ENCODE results near the gene TANK.
"Not testable (repeated sequence)": the region's sequence is repeated elsewhere in the genome, so short reads cannot be mapped to it uniquely, and the experiment has no call there.

The TANK gene

DNA sequence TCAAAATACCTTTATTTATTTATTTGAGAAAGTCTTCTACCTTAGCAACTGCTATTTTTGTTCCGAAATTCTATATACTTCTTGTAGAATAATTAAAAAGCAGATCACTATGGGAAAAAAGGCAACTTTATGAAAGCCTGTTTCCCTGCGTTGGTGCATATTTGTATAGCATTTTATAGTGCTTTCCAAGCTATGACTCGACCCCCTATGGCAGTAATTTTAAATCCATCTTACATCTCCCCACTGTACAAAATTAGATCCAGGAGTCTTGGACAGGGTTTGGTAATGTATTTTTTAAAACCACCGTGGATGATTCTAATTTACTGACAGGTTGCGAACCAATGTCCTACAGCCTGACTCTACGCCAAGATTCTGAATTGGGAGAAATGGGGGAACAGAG is 10.1 kb downstream of the TANK start:
- DNase-seq: no peak

DNA sequence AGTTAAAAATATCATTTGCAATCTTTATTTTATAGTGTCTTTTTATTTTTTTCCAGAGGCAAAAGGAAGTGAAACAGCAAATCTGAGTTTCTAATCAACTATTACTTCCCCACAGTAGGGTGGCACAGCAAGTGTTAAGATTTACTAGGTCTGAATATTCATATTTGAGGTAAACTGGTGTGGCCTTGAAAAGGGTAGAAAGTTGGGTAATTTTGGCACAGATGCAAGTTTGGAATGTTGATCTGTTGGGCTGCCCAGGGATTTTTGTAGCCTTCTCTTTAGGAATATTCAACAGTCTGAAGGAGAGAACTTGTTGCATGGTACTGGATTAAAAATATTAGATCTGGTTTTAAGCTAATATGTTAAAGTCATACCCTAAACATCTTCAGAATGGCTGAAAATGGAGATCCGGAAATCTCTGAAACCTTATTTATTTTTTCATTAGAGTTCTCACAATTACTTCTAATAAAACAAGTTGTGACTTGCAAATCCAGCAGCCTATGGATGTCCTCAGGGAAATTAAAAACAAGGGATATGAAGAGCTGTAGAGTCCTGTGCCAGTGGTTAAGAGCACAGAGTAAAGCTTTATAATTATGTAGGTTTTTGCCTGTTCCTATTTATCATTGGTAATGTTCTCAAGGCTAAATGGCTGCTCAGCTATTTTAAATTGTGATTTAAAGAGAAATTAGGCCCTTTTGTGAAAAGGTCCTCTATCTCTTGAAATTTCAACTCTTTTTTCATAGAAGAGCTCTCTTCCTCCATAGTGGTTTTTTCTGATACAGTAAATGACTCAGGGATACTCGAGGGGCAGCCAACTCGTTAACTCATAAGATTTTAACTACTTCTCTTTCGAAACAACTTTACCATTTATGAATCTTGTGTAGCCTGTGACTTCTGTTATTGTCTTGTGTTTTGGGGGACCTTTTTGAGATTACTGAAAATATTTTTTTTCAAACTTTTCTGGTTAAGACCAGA is 11.0 kb downstream of the TANK start:
- DNase-seq: no peak

DNA sequence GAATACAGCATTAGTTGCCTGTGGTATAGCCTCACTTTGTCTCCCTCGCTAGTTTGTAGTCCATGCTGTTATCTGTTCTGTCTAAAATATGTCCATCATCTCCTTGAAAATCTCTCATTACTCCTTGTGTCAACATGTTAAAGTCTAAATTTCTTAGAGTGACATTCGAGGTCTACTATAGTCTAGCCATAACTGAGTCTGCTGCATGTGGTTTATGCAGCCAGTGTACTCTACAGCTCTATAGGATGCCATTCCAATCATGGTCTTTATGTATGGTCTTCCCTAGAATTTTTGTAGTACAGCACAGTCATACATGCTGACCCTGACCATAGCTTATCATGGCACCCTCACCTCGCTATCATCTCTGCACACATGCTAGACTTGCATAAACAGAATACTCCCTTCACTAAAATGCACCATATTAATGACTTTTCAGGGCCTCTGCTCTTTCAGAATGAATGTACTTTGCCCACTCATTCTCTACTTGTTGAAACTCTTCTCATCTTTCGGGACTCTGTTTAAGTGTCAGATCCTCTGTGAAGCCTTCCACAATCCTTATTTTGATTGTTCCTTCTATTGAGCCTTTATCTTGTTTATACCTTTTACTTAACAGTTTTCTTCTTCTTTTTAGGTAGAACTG is 12.8 kb downstream of the TANK start:
- peak; percentile 7 for DNase-seq

DNA sequence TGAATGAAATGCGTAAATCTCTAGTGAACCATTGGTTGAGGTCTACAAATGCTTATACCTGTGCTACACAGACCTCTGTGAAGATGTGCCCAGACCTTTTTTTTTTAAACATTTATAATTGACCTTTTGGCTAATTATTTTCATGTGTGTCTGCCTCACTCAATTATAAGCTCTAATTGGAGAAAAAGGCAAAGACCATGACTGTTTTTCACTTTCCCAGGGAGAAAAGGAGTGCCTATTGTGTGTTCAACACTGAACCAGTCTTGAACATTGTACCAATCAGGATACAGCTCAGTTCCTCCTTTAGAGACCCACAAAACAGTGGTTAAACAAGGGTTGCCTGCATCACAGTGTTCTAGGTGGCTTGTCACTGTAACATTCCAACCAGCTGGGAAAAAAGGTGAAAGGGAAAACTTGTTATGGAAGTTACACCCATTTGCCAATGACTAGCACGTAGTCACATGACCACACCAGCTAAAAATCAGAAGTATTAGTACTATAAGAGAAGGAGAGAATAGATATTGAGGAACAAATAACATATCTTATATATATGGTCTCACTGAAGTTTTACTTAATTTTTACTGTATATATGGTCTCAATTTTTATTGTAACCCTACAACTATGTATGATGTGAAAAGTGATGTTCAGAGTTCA is 13.4 kb downstream of the TANK start:
- no peak for DNase-seq

- DNase-seq: no peak
Observed at GRCh38 chr2:161177969-161178368, 17.7 kb downstream of the TANK start.

DNA sequence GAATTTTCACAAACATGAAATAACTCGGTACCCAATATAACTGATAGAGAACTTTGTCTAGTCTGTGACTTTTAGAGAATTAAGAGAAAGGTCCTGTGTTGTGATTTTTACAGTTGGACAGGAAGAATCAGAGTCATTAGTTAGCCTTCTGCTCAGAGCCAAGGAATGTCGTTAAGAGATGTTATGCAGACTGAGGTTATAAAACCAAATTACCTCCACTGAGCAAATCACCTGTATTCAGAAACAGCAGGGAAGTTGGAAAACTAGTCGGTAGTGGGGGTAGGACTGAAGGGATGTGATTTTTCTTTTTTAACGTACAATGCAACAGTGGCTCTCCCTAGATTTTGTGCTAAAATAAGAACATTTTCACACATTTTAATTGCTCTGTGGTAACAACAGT is 18.5 kb downstream of the TANK start:
- no peak for DNase-seq

- DNase-seq: no peak
Observed at GRCh38 chr2:161190050-161190449, 29.8 kb downstream of the TANK start.

DNA sequence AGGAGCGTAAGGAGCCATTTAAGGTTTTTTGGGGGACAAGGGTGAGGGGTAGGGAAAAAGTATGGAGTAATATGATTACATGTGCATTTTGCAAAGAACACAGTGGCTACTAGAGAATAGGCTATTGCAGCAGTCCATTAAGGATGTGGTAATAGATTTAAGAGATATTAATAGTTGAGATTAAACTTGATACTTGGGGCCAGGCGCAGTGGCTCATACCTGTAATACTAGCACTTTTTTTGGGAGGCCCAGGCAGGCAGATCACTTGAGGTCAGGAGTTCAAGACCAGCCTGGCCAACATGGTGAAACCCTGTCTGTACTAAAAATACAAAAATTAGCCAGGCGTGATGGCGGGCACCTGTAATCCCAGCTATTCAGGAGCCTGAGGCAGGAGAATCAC is 35.4 kb downstream of the TANK start:
- not testable (repeated sequence) for DNase-seq

- DNase-seq: no peak
Observed at GRCh38 chr2:161199912-161200701, 39.9 kb downstream of the TANK start.

- DNase-seq: no peak
Observed at GRCh38 chr2:161204846-161205245, 44.6 kb downstream of the TANK start.

GRCh38 chr2:161206471-161207032 is 46.3 kb downstream of the TANK start:
- no peak for DNase-seq

DNA sequence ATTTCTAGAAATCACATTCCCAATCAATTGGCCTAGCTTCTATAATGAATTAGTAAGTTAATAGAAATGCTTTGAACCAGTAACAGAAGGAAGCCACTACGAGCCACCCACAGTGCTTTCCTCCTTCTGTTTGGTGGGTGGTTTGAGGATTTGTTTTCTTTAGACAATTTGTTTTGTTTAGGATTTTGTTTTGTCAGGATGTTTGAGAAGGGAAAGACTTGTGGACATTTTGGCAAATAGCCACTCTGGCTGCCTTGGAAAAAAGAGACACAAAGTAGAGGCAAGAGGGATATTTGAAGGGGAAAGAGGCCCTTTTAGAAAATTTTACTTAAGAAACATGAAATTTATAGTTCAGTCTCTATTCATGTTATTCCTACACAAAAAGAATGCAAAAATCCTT is 47.7 kb downstream of the TANK start:
- DNase-seq: no peak

DNA sequence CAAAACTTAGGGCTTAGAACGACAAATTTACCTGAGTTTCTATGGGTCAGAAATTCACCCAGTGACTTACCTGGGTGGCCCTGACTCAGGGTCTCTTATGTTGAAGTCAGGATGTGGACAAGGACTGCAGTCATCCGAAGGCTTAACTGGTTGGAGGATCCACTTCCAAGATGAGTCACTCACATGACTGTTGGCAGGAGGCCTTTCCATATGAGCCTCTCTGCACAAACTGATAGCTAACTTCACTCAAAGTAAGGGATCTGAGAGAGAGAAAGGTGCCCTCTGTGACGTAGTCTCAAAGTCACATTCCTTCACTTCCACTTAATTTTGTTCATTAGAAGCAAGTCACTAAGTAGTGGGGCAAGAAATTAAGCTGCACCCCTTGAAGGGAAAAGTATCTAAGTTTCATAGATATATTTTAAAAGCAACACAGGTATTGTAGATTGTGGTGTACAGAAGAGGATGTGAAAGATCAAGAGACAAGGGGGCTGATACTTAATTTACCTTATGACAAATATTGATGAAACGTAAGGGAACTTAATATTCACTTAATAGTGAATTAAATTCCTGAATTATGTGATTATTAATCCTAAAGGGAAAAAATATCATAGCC is 48.4 kb downstream of the TANK start:
- DNase-seq: no peak

GRCh38 chr2:161209902-161210301 is 49.7 kb downstream of the TANK start:
- no peak for DNase-seq

DNA sequence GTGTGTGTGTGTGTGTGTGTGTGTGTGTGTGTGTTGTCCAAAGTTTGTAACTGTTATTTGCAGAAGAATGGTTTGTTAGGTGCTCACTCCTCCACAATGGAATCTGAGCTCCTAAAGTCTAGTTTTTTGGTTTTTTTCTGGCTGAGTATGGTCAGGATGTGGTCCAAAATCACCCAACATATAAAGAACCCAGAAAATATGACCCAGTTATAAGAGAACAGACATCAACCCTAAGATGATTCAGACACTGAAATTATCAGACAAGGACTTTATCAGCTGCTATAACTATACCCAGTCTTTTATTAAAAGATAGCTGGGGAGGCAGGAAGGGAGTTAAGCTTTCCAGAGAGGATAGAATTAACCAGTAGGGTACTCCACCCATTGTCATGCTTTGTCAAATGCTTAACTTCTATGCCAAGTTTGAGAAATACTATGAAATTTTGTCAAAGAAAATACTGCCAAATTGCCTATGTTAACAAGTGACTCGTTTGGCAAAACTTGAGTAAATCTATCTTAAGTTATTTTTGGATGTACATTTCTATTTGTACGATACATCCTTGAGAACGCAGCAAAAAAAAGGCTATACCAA is 57.5 kb downstream of the TANK start:
- DNase-seq: no peak

- no peak for DNase-seq
Observed at GRCh38 chr2:161219211-161219610, 59.0 kb downstream of the TANK start.

DNA sequence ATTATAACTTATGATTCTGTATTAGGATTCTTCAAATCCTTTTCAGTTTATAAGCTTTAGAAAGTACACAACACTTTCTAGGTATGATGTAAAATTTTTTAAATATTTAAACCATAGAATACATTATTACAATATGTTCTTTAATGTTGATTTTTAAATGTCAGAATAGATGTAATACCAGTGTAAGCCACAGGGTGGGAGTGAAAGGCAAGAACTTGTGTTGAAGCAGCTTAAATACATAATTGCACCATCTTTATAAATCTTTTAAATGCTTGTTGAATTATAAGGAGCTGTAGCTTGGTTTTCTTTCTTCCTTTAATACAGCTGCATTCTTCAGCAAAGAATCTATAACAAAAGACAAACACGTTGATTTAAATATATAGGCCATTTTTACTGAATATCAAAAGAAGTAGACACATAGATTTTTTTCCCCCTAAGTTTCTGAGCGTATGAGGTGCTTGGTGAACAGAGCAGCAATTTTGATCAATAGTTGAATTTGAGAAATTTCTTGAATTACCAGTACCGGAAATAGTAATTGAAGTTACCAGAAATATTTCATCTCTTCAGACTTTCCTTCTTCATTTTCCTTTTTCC is 63.0 kb downstream of the TANK start:
- no peak for DNase-seq

DNA sequence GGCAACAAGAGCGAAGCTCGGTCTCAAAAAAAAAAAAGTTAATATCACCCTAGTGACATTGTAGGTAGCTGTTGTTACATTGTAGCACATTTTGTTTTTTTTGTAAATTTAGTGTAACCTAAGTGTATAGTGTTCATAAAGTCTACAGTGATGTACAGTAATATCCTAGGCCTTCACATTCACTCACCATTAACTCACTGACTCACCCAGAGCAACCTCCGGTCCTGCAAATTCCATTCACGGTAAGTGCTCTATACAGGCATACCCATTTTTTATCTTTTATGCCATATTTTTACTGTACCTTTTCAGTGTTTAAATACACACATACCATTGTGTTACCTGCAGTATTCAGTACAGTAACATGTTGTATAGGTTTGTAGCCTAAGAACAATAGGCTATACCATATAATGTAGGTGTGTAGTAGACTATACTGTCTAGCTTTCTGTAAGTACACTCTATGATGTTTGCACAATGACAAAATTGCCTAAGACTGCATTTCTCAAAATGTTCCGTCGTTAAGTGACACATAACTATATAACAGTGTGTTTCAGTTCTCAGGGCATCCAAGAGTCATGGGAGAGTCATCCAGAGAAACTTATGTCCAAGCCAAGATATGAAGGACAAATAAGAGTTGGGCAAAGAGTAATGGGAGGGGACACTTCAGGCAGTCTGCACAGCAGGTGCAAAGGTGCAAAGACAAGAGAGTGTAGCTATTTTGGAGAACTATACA is 68.4 kb downstream of the TANK start:
- no peak for DNase-seq

DNA sequence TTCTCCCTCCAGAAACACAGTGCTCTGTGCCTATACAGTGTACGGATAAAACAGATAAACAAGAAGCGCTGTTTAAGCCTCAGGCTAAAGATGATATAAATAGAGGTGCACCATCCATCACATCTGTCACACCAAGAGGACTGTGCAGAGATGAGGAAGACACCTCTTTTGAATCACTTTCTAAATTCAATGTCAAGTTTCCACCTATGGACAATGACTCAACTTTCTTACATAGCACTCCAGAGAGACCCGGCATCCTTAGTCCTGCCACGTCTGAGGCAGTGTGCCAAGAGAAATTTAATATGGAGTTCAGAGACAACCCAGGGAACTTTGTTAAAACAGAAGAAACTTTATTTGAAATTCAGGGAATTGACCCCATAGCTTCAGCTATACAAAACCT is 70.7 kb downstream of the TANK start:
- DNase-seq: no peak

DNA sequence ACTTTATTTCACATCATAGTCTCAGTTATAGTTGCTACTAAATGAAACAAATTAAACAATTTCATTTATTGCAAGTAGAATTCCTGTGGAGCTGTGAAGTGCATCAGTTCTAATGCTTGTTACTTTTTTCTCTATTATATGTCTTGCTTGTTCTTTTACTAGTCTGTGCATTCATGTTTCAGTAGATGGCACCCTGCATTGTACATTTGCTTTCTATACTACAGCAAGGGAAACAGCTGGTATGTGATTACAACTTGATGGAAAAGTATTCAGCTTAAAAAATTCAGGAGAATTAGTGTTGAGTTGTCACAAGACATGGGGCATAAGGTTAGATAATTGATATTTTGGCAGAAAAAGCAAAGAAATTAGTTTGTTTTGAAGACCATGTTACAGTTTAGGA is 72.3 kb downstream of the TANK start:
- DNase-seq: no peak
